HEK293 (cell line): ENCODE results near the gene ARHGAP26.

Experiments used
- CTCF ChIA-PET: fragments of 350-600 bp; formaldehyde crosslinking; extraction: SDS; loops from one replicate; lab custom pipeline; 2021; ENCODE audit warnings: antibody characterized with exemption; lab: Yijun Ruan, JAX
- POLR2A ChIA-PET: fragments of 300-600 bp; formaldehyde crosslinking; extraction: SDS; loops from one replicate; lab custom pipeline; 2020; ENCODE audit warnings: antibody characterized with exemption, inconsistent platforms; lab: Yijun Ruan, JAX
- H3K27ac ChIP-seq: fragments of 200-500 bp; sonication (Bioruptor generic); 2 replicates; pipeline ENCODE4 v1.5.1; 2014; ENCODE audit warnings: low read depth, low read length, control low read depth, inconsistent platforms; ENCODE audit errors: extremely low read depth
- H3K36me3 ChIP-seq, 2 experiments: fragments of 200-500 bp in 1 of 2; sonication (Bioruptor generic) in 1 of 2; 1 replicate in 1 of 2; 2 replicates in 1 of 2; pipeline ENCODE4 v1.5.1; 2014 to 2017; ENCODE audit warnings: inconsistent platforms in 2 of 2, low read length in 2 of 2; ENCODE audit not compliant: control insufficient read depth in 2 of 2, insufficient read depth in 1 of 2
- H3K4me1 ChIP-seq: fragments of 200-500 bp; sonication (Bioruptor generic); 2 replicates; pipeline ENCODE4 v1.5.1; 2014; ENCODE audit warnings: mild to moderate bottlenecking, low read length, inconsistent platforms; ENCODE audit not compliant: control insufficient read depth, insufficient read depth
- H3K4me3 ChIP-seq: 2 replicates; pipeline ENCODE4 v1.5.1; 2011; ENCODE audit warnings: low read depth, mild to moderate bottlenecking, control low read depth, low read length, moderate library complexity
- H3K9me3 ChIP-seq: fragments of 200-500 bp; sonication (Bioruptor generic); 2 replicates; pipeline ENCODE4 v1.5.1; 2014; ENCODE audit warnings: low read depth, low read length, inconsistent platforms; ENCODE audit not compliant: control insufficient read depth, insufficient read depth
- GLI4 ChIP-seq: fragments of 450-650 bp; formaldehyde crosslinking; IDR thresholded peaks from 2 replicates; pipeline ENCODE4 v1.5.1; 2016; ENCODE audit warnings: missing biosample characterization, missing genetic modification characterization
- KLF8 ChIP-seq: fragments of 450-650 bp; formaldehyde crosslinking; IDR thresholded peaks from 2 replicates; pipeline ENCODE4 v1.5.1; 2016; ENCODE audit warnings: missing biosample characterization, missing genetic modification characterization
- OSR2 ChIP-seq: fragments of 450-650 bp; formaldehyde crosslinking; IDR thresholded peaks from 2 replicates; pipeline ENCODE4 v1.5.1; 2016; ENCODE audit warnings: missing biosample characterization, missing genetic modification characterization
- REPIN1 ChIP-seq: fragments of 450-650 bp; formaldehyde crosslinking; IDR thresholded peaks from 2 replicates; pipeline ENCODE4 v1.5.1; 2017; ENCODE audit warnings: missing biosample characterization, missing genetic modification characterization, low read depth
- SCRT1 ChIP-seq: fragments of 450-650 bp; formaldehyde crosslinking; IDR thresholded peaks from 2 replicates; pipeline ENCODE4 v1.5.1; 2016; ENCODE audit warnings: missing biosample characterization, missing genetic modification characterization, borderline replicate concordance
- TCF7L2 ChIP-seq: IDR thresholded peaks from 2 replicates; pipeline ENCODE4 v1.6.1; 2011; ENCODE audit warnings: low read depth, mild to moderate bottlenecking, inconsistent platforms, low read length, moderate library complexity, borderline replicate concordance
- ZBTB48 ChIP-seq: fragments of 450-650 bp; formaldehyde crosslinking; IDR thresholded peaks from 2 replicates; pipeline ENCODE4 v1.5.1; 2016; ENCODE audit warnings: missing biosample characterization, missing genetic modification characterization
- ZFP69B ChIP-seq: fragments of 450-650 bp; formaldehyde crosslinking; IDR thresholded peaks from 2 replicates; pipeline ENCODE4 v1.5.1; 2016; ENCODE audit warnings: missing biosample characterization, missing genetic modification characterization
- ZNF121 ChIP-seq: fragments of 450-650 bp; formaldehyde crosslinking; IDR thresholded peaks from 2 replicates; pipeline ENCODE4 v1.5.1; 2016; ENCODE audit warnings: missing biosample characterization, missing genetic modification characterization
- ZNF174 ChIP-seq: fragments of 450-650 bp; formaldehyde crosslinking; IDR thresholded peaks from 2 replicates; pipeline ENCODE4 v1.5.0; 2017; ENCODE audit warnings: missing biosample characterization, mild to moderate bottlenecking, missing genetic modification characterization
- ZNF184 ChIP-seq: fragments of 450-650 bp; IDR thresholded peaks from 2 replicates; pipeline ENCODE4 v1.5.1; 2018; ENCODE audit warnings: missing biosample characterization, mild to moderate bottlenecking, missing genetic modification characterization
- ZNF324 ChIP-seq: fragments of 450-650 bp; formaldehyde crosslinking; IDR thresholded peaks from 2 replicates; pipeline ENCODE4 v1.5.1; 2016; ENCODE audit warnings: missing biosample characterization, missing genetic modification characterization
- ZNF391 ChIP-seq: fragments of 450-650 bp; formaldehyde crosslinking; IDR thresholded peaks from 2 replicates; pipeline ENCODE4 v1.5.1; 2016; ENCODE audit warnings: low read depth, missing biosample characterization, missing genetic modification characterization, borderline replicate concordance
- ZNF529 ChIP-seq: fragments of 450-650 bp; formaldehyde crosslinking; IDR thresholded peaks from 2 replicates; pipeline ENCODE4 v1.5.1; 2017; ENCODE audit warnings: missing genetic modification characterization, missing biosample characterization; ENCODE audit not compliant: insufficient replicate concordance
- ZNF561 ChIP-seq: fragments of 450-650 bp; IDR thresholded peaks from 2 replicates; pipeline ENCODE4 v1.5.1; 2018; ENCODE audit warnings: missing biosample characterization, missing genetic modification characterization, borderline replicate concordance
- ZNF596 ChIP-seq: fragments of 450-650 bp; IDR thresholded peaks from 2 replicates; pipeline ENCODE4 v1.5.0; 2018; ENCODE audit warnings: missing biosample characterization, mild to moderate bottlenecking, missing genetic modification characterization, moderate library complexity
- ZNF707 ChIP-seq: fragments of 450-650 bp; formaldehyde crosslinking; IDR thresholded peaks from 2 replicates; pipeline ENCODE4 v1.5.1; 2016; ENCODE audit warnings: missing biosample characterization, missing genetic modification characterization
- ZNF830 ChIP-seq: fragments of 450-650 bp; IDR thresholded peaks from 2 replicates; pipeline ENCODE4 v1.5.0; 2018; ENCODE audit warnings: missing biosample characterization, missing genetic modification characterization, low read depth, mild to moderate bottlenecking, moderate library complexity
- ZNF843 ChIP-seq: fragments of 450-650 bp; formaldehyde crosslinking; IDR thresholded peaks from 2 replicates; pipeline ENCODE4 v1.5.1; 2016; ENCODE audit warnings: missing biosample characterization, missing genetic modification characterization
- TF ChIP-seq, protein P1 (sequence below): fragments of 450-650 bp; formaldehyde crosslinking; IDR thresholded peaks from 2 replicates; pipeline ENCODE4 v1.5.0; 2017; ENCODE audit warnings: missing biosample characterization, missing genetic modification characterization, borderline replicate concordance
- TF ChIP-seq, protein P2 (sequence below): fragments of 450-650 bp; formaldehyde crosslinking; IDR thresholded peaks from 2 replicates; pipeline ENCODE4 v1.5.1; 2017; ENCODE audit warnings: missing biosample characterization, missing genetic modification characterization
- TF ChIP-seq, protein P3 (sequence below): fragments of 450-650 bp; formaldehyde crosslinking; IDR thresholded peaks from 2 replicates; pipeline ENCODE4 v1.5.1; 2016; ENCODE audit warnings: missing biosample characterization, missing genetic modification characterization
- TF ChIP-seq, protein P4 (sequence below): fragments of 450-650 bp; formaldehyde crosslinking; conservative IDR thresholded peaks from 2 replicates; pipeline ENCODE4 v1.5.1; 2016; ENCODE audit warnings: low read depth, missing biosample characterization, missing genetic modification characterization
- TF ChIP-seq, protein P5 (sequence below): fragments of 450-650 bp; formaldehyde crosslinking; IDR thresholded peaks from 2 replicates; pipeline ENCODE4 v1.5.1; 2016; ENCODE audit warnings: missing biosample characterization, missing genetic modification characterization

Gene ARHGAP26

DNA sequence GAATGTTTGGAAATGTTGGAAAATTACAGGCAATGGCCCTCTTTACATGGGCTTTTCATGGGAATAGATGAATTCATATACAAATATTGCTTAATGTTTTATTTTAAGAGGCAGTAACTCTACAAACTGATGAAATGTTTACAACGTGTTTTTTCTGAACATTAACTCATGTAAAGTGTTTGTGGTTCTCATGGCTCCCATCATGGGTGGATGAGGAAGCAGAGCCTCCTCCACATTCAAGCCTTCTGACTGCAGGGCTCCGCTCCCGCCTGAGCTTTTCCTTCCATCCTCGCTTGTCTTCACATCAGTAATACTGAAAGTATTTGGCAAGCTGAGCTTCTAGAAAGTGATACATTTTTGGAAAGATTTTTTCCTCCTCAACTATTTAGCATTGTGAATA lies 204.2 kb downstream of the ARHGAP26 start:
- ChIA-PET CTCF (no interaction called here), POLR2A (interaction anchor here (0.7 kb wide), 1 partner anchor 31 kb away, joined by 3 read pairs; no protein-coding TSS in a partner anchor)
- H3K27ac ChIP-seq = no peak overlapping the region
- H3K36me3 ChIP-seq = no peaks in the 10 kb centered on the region
- H3K4me1 ChIP-seq = no peaks in the 10 kb centered on the region
- no peaks in the 10 kb centered on the region for H3K9me3 ChIP-seq
- H3K4me3 ChIP-seq = no peak overlapping the region
- TF ChIP-seq ZNF184 (tag by site-specific recombination) (no peak), ZNF596 (tag by site-specific recombination) (no peak), ZNF830 (tag by site-specific recombination) (no peak), ZNF174 (tag by site-specific recombination) (no peak), ZFP69B (tag by site-specific recombination) (no peak), TCF7L2 (no peak), ZNF121 (no peak), ZNF529 (tag by site-specific recombination) (no peak), KLF8 (tag by site-specific recombination) (no peak), ZNF324 (tag by site-specific recombination) (no peak), ZNF561 (tag by site-specific recombination) (no peak), REPIN1 (tag by site-specific recombination) (no peak), ZNF707 (tag by site-specific recombination) (no peak), GLI4 (tag by site-specific recombination) (no peak), ZNF391 (tag by site-specific recombination) (no peak)
- TF ChIP-seq, protein P1, sequence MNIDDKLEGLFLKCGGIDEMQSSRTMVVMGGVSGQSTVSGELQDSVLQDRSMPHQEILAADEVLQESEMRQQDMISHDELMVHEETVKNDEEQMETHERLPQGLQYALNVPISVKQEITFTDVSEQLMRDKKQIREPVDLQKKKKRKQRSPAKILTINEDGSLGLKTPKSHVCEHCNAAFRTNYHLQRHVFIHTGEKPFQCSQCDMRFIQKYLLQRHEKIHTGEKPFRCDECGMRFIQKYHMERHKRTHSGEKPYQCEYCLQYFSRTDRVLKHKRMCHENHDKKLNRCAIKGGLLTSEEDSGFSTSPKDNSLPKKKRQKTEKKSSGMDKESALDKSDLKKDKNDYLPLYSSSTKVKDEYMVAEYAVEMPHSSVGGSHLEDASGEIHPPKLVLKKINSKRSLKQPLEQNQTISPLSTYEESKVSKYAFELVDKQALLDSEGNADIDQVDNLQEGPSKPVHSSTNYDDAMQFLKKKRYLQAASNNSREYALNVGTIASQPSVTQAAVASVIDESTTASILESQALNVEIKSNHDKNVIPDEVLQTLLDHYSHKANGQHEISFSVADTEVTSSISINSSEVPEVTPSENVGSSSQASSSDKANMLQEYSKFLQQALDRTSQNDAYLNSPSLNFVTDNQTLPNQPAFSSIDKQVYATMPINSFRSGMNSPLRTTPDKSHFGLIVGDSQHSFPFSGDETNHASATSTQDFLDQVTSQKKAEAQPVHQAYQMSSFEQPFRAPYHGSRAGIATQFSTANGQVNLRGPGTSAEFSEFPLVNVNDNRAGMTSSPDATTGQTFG (tag by site-specific recombination) = no peak
- TF ChIP-seq, protein P2, sequence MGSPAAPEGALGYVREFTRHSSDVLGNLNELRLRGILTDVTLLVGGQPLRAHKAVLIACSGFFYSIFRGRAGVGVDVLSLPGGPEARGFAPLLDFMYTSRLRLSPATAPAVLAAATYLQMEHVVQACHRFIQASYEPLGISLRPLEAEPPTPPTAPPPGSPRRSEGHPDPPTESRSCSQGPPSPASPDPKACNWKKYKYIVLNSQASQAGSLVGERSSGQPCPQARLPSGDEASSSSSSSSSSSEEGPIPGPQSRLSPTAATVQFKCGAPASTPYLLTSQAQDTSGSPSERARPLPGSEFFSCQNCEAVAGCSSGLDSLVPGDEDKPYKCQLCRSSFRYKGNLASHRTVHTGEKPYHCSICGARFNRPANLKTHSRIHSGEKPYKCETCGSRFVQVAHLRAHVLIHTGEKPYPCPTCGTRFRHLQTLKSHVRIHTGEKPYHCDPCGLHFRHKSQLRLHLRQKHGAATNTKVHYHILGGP (tag by site-specific recombination) = no peak

DNA sequence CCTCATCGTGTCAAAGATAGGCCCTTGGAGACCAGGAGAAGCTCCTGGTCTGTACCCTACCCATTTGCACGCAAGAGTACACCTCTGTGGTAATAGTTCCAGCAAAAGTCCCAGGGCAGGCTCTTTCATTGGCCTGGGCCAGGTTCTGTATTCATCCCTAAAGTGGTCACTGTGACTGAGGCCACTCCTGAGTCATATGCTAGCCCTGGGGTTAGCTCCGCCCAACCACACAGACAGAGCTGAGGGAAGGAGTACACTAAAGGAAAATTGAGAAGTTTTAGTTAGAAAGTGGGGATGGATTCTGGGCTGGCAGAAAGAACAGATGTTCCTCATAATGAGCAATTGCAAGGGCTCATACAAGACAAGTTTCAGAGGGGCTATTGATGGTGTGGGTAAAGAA lies 206.7 kb downstream of the ARHGAP26 start:
- H3K36me3 ChIP-seq = no peaks in the 10 kb centered on the region
- no peak overlapping the region for H3K4me3 ChIP-seq
- ChIA-PET CTCF (interaction anchor here (1.0 kb wide), 2 partner anchors 14 to 27 kb away, joined by 3 to 5 read pairs; no protein-coding TSS in a partner anchor), POLR2A (no interaction called here)
- no peak overlapping the region for H3K27ac ChIP-seq
- H3K9me3 ChIP-seq = no peaks in the 10 kb centered on the region
- H3K4me1 ChIP-seq = no peaks in the 10 kb centered on the region
- TF ChIP-seq, protein P3, sequence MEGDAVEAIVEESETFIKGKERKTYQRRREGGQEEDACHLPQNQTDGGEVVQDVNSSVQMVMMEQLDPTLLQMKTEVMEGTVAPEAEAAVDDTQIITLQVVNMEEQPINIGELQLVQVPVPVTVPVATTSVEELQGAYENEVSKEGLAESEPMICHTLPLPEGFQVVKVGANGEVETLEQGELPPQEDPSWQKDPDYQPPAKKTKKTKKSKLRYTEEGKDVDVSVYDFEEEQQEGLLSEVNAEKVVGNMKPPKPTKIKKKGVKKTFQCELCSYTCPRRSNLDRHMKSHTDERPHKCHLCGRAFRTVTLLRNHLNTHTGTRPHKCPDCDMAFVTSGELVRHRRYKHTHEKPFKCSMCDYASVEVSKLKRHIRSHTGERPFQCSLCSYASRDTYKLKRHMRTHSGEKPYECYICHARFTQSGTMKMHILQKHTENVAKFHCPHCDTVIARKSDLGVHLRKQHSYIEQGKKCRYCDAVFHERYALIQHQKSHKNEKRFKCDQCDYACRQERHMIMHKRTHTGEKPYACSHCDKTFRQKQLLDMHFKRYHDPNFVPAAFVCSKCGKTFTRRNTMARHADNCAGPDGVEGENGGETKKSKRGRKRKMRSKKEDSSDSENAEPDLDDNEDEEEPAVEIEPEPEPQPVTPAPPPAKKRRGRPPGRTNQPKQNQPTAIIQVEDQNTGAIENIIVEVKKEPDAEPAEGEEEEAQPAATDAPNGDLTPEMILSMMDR (tag by site-specific recombination) = no peak
- TF ChIP-seq ZNF843 (tag by site-specific recombination) (no peak), SCRT1 (no peak), OSR2 (tag by site-specific recombination) (no peak), ZNF391 (tag by site-specific recombination) (no peak), ZBTB48 (tag by site-specific recombination) (no peak)
- TF ChIP-seq, protein P4, sequence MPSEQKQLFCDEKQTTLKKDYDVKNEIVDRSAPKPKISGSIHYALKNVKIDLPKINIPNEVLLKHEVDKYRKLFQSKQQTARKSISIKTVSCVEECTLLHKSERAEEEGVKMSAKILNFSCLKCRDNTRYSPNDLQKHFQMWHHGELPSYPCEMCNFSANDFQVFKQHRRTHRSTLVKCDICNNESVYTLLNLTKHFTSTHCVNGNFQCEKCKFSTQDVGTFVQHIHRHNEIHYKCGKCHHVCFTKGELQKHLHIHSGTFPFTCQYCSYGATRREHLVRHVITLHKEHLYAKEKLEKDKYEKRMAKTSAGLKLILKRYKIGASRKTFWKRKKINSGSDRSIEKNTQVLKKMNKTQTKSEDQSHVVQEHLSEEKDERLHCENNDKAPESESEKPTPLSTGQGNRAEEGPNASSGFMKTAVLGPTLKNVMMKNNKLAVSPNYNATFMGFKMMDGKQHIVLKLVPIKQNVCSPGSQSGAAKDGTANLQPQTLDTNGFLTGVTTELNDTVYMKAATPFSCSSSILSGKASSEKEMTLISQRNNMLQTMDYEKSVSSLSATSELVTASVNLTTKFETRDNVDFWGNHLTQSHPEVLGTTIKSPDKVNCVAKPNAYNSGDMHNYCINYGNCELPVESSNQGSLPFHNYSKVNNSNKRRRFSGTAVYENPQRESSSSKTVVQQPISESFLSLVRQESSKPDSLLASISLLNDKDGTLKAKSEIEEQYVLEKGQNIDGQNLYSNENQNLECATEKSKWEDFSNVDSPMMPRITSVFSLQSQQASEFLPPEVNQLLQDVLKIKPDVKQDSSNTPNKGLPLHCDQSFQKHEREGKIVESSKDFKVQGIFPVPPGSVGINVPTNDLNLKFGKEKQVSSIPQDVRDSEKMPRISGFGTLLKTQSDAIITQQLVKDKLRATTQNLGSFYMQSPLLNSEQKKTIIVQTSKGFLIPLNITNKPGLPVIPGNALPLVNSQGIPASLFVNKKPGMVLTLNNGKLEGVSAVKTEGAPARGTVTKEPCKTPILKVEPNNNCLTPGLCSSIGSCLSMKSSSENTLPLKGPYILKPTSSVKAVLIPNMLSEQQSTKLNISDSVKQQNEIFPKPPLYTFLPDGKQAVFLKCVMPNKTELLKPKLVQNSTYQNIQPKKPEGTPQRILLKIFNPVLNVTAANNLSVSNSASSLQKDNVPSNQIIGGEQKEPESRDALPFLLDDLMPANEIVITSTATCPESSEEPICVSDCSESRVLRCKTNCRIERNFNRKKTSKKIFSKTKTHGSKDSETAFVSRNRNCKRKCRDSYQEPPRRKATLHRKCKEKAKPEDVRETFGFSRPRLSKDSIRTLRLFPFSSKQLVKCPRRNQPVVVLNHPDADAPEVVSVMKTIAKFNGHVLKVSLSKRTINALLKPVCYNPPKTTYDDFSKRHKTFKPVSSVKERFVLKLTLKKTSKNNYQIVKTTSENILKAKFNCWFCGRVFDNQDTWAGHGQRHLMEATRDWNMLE (tag by site-specific recombination) = no peak
- TF ChIP-seq, protein P5, sequence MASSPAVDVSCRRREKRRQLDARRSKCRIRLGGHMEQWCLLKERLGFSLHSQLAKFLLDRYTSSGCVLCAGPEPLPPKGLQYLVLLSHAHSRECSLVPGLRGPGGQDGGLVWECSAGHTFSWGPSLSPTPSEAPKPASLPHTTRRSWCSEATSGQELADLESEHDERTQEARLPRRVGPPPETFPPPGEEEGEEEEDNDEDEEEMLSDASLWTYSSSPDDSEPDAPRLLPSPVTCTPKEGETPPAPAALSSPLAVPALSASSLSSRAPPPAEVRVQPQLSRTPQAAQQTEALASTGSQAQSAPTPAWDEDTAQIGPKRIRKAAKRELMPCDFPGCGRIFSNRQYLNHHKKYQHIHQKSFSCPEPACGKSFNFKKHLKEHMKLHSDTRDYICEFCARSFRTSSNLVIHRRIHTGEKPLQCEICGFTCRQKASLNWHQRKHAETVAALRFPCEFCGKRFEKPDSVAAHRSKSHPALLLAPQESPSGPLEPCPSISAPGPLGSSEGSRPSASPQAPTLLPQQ (tag by site-specific recombination) = no peak
